Liver (tissue), 9 donors: ENCODE results near the gene ABRACL. TPM values are rescaled to one million over a fixed set of nuclear protein-coding genes. Genes with fewer than 3 reads are reported as not detected.

Source experiments
- DNase-seq: peaks from one replicate; pipeline ENCODE4 v3.0.0-alpha.2; 2017; ENCODE audit warnings: low spot score
- H3K27ac ChIP-seq, 2 donors: one replicate each; pipeline ENCODE4 v1.7.0; 2013; ENCODE audit warnings: inconsistent platforms in 2 of 2, low read length in 2 of 2, control low read depth in 1 of 2, low read depth in 1 of 2, mild to moderate bottlenecking in 1 of 2
- H3K27me3 ChIP-seq, 4 donors: one replicate each; pipeline versions ENCODE4 v1.6.1 to v1.7.0; 2013; ENCODE audit warnings: low read length in 3 of 4, inconsistent platforms in 1 of 4, mild to moderate bottlenecking in 1 of 4, moderate library complexity in 1 of 4; ENCODE audit not compliant: control insufficient read depth in 4 of 4, insufficient read depth in 4 of 4
- H3K36me3 ChIP-seq, 4 donors: one replicate each; pipeline versions ENCODE4 v1.6.1 to v1.7.0; 2013; ENCODE audit warnings: low read length in 3 of 4, mild to moderate bottlenecking in 3 of 4, low read depth in 1 of 4, moderate library complexity in 1 of 4; ENCODE audit not compliant: control insufficient read depth in 4 of 4, insufficient read depth in 3 of 4
- H3K4me1 ChIP-seq, 4 donors: one replicate each; pipeline versions ENCODE4 v1.6.1 to v1.7.0; 2013; ENCODE audit warnings: low read length in 3 of 4, mild to moderate bottlenecking in 3 of 4, moderate library complexity in 1 of 4; ENCODE audit not compliant: control insufficient read depth in 4 of 4, insufficient read depth in 4 of 4
- H3K4me3 ChIP-seq, 3 donors: one replicate each; pipeline versions ENCODE4 v1.6.1 to v1.7.0; 2013; ENCODE audit warnings: low read length in 3 of 3, control low read depth in 1 of 3, low read depth in 1 of 3, mild to moderate bottlenecking in 1 of 3
- H3K9ac ChIP-seq, 2 donors: one replicate each; pipeline ENCODE4 v1.7.0; 2013; ENCODE audit warnings: low read length in 2 of 2, mild to moderate bottlenecking in 2 of 2, moderate library complexity in 2 of 2, control low read depth in 1 of 2, low read depth in 1 of 2
- H3K9me3 ChIP-seq, 4 donors: one replicate each; pipeline versions ENCODE4 v1.6.1 to v1.7.0; 2013; ENCODE audit warnings: low read length in 3 of 4; ENCODE audit not compliant: control insufficient read depth in 4 of 4
- HNF4G ChIP-seq: IDR thresholded peaks from 2 replicates; pipeline ENCODE4 v1.6.1; 2016; ENCODE audit warnings: antibody characterized with exemption
- WGBS: extraction: QIAGEN DNeasy Blood & Tissue Kit; methylation state at CpG from one replicate; pipeline ENCODE4 v1.1.7; 2013; 5-methylcytosine and 5-hydroxymethylcytosine counted together
- polyA plus RNA-seq, 2 donors: library from polyadenylated mRNA; stranded (reverse) in 1 of 2; unstranded in 1 of 2; fragments of 200-250 nt in 1 of 2; fragments of >200 nt in 1 of 2; fragmentation: Nextera tagmentation in 1 of 2; extraction: Ambion mirVana in 1 of 2; gene quantifications; one replicate each; pipeline versions ENCODE4 v1.2.1 to v1.2.3, GENCODE V29; 2013 to 2015
- total RNA-seq, 2 donors: library from RNA; depleted of rRNA; stranded (reverse); fragments of >200 nt; gene quantifications; one replicate each; pipeline ENCODE4 v1.2.3, GENCODE V29; 2014
- TF ChIP-seq, protein P1 (sequence below): IDR thresholded peaks from 2 replicates; pipeline ENCODE4 v1.6.1; 2016; ENCODE audit warnings: antibody characterized with exemption
- donor health status: healthy.
- donor health status: healthy.
- donor health status: healthy.
- donor health status: healthy.
- donor health status: healthy.

ABRACL gene
- total and polyA plus RNA-seq, 4 donors: 14.2 to 66.3 (median 26.8) TPM

DNA sequence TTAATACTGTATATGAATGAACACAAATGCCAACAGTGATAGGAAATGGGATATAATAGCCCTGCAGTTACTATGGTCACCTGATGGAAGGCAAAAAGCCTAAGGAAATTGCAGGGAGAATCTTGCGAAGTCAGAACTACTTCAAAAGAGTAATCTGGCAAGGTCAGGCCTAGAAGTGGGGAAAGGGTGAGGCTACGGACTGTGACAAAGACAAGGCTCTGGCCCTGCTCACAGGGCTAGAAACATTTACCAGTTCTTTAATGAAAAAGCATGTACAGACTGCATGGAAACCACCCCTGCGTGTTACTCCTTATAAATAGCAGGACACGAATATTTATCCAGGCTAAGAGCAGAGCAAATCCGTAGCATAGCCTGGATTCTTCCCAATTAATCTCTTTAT is 53.8 kb downstream of the ABRACL start (continued):
- no peak for TF ChIP-seq HNF4G

DNA sequence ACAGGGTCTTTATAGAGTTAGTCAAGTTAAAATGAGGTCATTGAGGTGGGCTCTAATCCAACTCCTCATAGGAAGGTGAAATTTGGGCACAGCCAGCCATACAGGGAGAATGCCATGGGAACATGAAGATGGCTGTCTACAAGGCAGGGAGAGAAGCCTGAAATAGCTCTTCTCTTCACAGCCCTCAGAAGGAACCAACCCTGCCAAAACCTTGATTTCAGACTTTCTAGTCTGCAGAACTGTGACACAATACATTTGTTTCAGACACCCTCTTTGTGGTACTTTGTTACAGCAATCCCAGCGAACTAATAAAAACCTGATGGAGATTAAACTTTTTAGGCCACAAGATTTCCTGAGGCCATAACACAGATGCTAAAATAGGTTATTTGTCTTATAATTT is 63.3 kb downstream of the ABRACL start:
- H3K9ac ChIP-seq: no peak overlapping the region
- H3K4me3 ChIP-seq: no peak overlapping the region
- TF ChIP-seq, protein P1, sequence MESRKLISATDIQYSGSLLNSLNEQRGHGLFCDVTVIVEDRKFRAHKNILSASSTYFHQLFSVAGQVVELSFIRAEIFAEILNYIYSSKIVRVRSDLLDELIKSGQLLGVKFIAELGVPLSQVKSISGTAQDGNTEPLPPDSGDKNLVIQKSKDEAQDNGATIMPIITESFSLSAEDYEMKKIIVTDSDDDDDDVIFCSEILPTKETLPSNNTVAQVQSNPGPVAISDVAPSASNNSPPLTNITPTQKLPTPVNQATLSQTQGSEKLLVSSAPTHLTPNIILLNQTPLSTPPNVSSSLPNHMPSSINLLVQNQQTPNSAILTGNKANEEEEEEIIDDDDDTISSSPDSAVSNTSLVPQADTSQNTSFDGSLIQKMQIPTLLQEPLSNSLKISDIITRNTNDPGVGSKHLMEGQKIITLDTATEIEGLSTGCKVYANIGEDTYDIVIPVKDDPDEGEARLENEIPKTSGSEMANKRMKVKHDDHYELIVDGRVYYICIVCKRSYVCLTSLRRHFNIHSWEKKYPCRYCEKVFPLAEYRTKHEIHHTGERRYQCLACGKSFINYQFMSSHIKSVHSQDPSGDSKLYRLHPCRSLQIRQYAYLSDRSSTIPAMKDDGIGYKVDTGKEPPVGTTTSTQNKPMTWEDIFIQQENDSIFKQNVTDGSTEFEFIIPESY: no peak
- H3K36me3 ChIP-seq: no peaks in the 10 kb centered on the region
- H3K9me3 ChIP-seq: no peaks in the 10 kb centered on the region
- WGBS: 99% methylated on average over 1 of the region's 1 CpG
- no peaks in the 10 kb centered on the region for H3K27me3 ChIP-seq
- no peaks in the 10 kb centered on the region for H3K4me1 ChIP-seq
- DNase-seq: no peak
- H3K27ac ChIP-seq: no peak overlapping the region

Other genes with a start within 250 kb of the ABRACL start
- under 1 TPM in 1 of 2 donors, not detected in 1; under 0.01 TPM for gene ECT2L, start 232.7 kb upstream of the ABRACL start, total RNA-seq
- under 1 TPM in 1 of 2 donors, not detected in 1; 0.32 TPM for gene ECT2L, start 232.7 kb upstream of the ABRACL start, polyA plus RNA-seq
- gene REPS1, start 40.5 kb upstream of the ABRACL start, total RNA-seq: 10 to 100 TPM; 12.3 to 46.4 TPM
- gene REPS1, start 40.5 kb upstream of the ABRACL start, polyA plus RNA-seq: 10 to 100 TPM; 16.0 to 26.2 TPM
- 10 to 100 TPM in 1 of 2 donors, 1 to 10 TPM in 1; 9.0 to 11.1 TPM for gene HECA, start 106.3 kb downstream of the ABRACL start, total RNA-seq
- 1 to 10 TPM; 2.3 to 2.8 TPM for gene HECA, start 106.3 kb downstream of the ABRACL start, polyA plus RNA-seq